Fibroblast of the aortic adventitia (primary cell): ENCODE measurements around the gene MAB21L3. TPM values are rescaled to one million over a fixed set of nuclear protein-coding genes. Genes with fewer than 3 reads are reported as not detected.
A peak's percentile ranks its signal among the peaks of the same experiment; 100 is the strongest.

Experiments
- DNase-seq: peaks from one replicate; pipeline ENCODE4 v3.0.0-alpha.2; 2010; ENCODE audit warnings: low read depth
- H3K4me3 ChIP-seq: 2 replicates; pipeline ENCODE4 v1.5.1; 2011; ENCODE audit warnings: low read depth, mild to moderate bottlenecking, control low read depth, low read length, moderate library complexity
- CTCF ChIP-seq: IDR thresholded peaks from 2 replicates; pipeline ENCODE4 v1.5.1; 2011; ENCODE audit warnings: mild to moderate bottlenecking, low read length, control low read depth, inconsistent platforms; ENCODE audit not compliant: insufficient read depth
- total RNA-seq: library from RNA; depleted of rRNA; stranded (reverse); fragments of >200 nt; gene quantifications from 2 replicates; pipeline ENCODE4 v1.2.3, GENCODE V29; 2012; ENCODE audit warnings: low replicate concordance

Gene MAB21L3
- total RNA-seq = 0.18 and 0.41 TPM in 2 replicates

GRCh38 chr1:116110567-116111523 lies at the start of gene MAB21L3:
MAB21L3 (plus strand) TSS chr1:116111399; CDS start chr1:116112616, 1,217 bp downstream.
- DNase-seq = no peak
- TF ChIP-seq CTCF = no peak

GRCh38 chr1:116062201-116062600 lies 49.0 kb upstream of the MAB21L3 start:
- no peak overlapping the region for H3K4me3 ChIP-seq
- TF ChIP-seq CTCF = no peak
- no peak for DNase-seq

More at GRCh38 chr1:116110567-116111523, at the start of gene MAB21L3:
- no peak within 1 kb of the TSS for H3K4me3 ChIP-seq

GRCh38 chr1:116064616-116065015 lies 46.6 kb upstream of the MAB21L3 start:
- H3K4me3 ChIP-seq = no peak overlapping the region
- no peak for TF ChIP-seq CTCF
- peak; percentile 41 for DNase-seq

GRCh38 chr1:116066868-116067565 lies 44.2 kb upstream of the MAB21L3 start:
- peak; percentile 96 for DNase-seq
- H3K4me3 ChIP-seq = no peak overlapping the region
- TF ChIP-seq CTCF = no peak

- peak; percentile 95 for DNase-seq
- no peak for TF ChIP-seq CTCF
- H3K4me3 ChIP-seq = no peak overlapping the region
Observed at GRCh38 chr1:116067566-116067890, 43.7 kb upstream of the MAB21L3 start.

- no peak for DNase-seq
- no peak overlapping the region for H3K4me3 ChIP-seq
- TF ChIP-seq CTCF = no peak
Observed at GRCh38 chr1:116075575-116075974, 35.6 kb upstream of the MAB21L3 start.
